Caco-2 (cell line): ENCODE data around the gene ELF4. TPM values are rescaled to one million over a fixed set of nuclear protein-coding genes. Genes with fewer than 3 reads are reported as not detected.

Experiments used
- BruUV-seq: library from RNA; stranded (reverse); fragments of 400-500 nt; replicated peaks from 2 replicates; lab custom pipeline; 2021; lab: Mats Ljungman, UMichigan
- CTCF ChIA-PET: fragments of 300-600 bp; sonication (Branson Sonifier 250); formaldehyde crosslinking; loops from one replicate; lab custom pipeline; 2022; ENCODE audit warnings: antibody characterized with exemption; lab: Charles Lee
- POLR2A ChIA-PET: fragments of 300-600 bp; sonication (Branson Sonifier 250); formaldehyde crosslinking; loops from one replicate; lab custom pipeline; 2022; ENCODE audit warnings: antibody characterized with exemption; lab: Charles Lee
- DNase-seq, 2 experiments: peaks; one replicate each; pipeline versions ENCODE4 v3.0.0 to v3.0.0-alpha.2; 2020 to 2022
- H3K27me3 ChIP-seq: replicated peaks from 2 replicates; pipeline ENCODE4 v1.6.0; 2011; ENCODE audit warnings: low read length; ENCODE audit not compliant: control insufficient read depth, insufficient read depth
- H3K36me3 ChIP-seq: 2 replicates; pipeline ENCODE4 v1.5.1; 2011; ENCODE audit warnings: low read length; ENCODE audit not compliant: control insufficient read depth, insufficient read depth
- H3K4me1 ChIP-seq: fragments of 250-450 bp; sonication (Bioruptor Pico); 2 replicates; pipeline ENCODE4 v1.5.1; 2020; ENCODE audit warnings: mild to moderate bottlenecking
- H3K4me3 ChIP-seq: 2 replicates; pipeline ENCODE4 v1.5.1; 2011; ENCODE audit warnings: low read depth, mild to moderate bottlenecking, control low read depth, low read length
- H3K9me3 ChIP-seq: fragments of 250-450 bp; sonication (Bioruptor Pico); 2 replicates; pipeline ENCODE4 v1.5.1; 2020; ENCODE audit warnings: mild to moderate bottlenecking, moderate library complexity
- H3K27ac Mint-ChIP-seq: one replicate; pipeline ENCODE4 v1.8.0; 2022; ENCODE audit warnings: mixed read lengths; ENCODE audit not compliant: unreplicated experiment
- H3K27me3 Mint-ChIP-seq: one replicate; pipeline ENCODE4 v1.8.0; 2022; ENCODE audit warnings: mixed read lengths; ENCODE audit not compliant: insufficient read depth, unreplicated experiment
- H3K36me3 Mint-ChIP-seq: one replicate; pipeline ENCODE4 v1.8.0; 2022; ENCODE audit warnings: mild to moderate bottlenecking, mixed read lengths; ENCODE audit not compliant: insufficient read depth, unreplicated experiment
- H3K4me1 Mint-ChIP-seq: one replicate; pipeline ENCODE4 v1.8.0; 2022; ENCODE audit warnings: low read depth, mixed read lengths; ENCODE audit not compliant: unreplicated experiment
- H3K4me3 Mint-ChIP-seq: one replicate; pipeline ENCODE4 v1.8.0; 2022; ENCODE audit warnings: mild to moderate bottlenecking, moderate library complexity, mixed read lengths; ENCODE audit not compliant: unreplicated experiment
- H3K9me3 Mint-ChIP-seq: one replicate; pipeline ENCODE4 v1.8.0; 2022; ENCODE audit warnings: mixed read lengths; ENCODE audit not compliant: unreplicated experiment
- intact Hi-C: fragments of 100-400 bp; cut with micrococcal nuclease; formaldehyde crosslinking; loops from one replicate; pipeline ENCODE4 v1.10.0; 2022; ENCODE audit not compliant: unreplicated experiment
- total RNA-seq: library from RNA; stranded (reverse); gene quantifications from 2 replicates; pipeline ENCODE4 v1.2.3, GENCODE V29; 2022
- TF ChIP-seq, protein P1 (sequence below), 2 experiments: fragments of 200-600 bp in 1 of 2; IDR thresholded peaks; 1 replicate in 1 of 2; 2 replicates in 1 of 2; pipeline versions ENCODE4 v1.5.1 to v1.8.0; 2011 to 2022; ENCODE audit warnings: antibody characterized with exemption in 1 of 2, control low read depth in 1 of 2, inconsistent platforms in 1 of 2, low read depth in 1 of 2, low read length in 1 of 2, mild to moderate bottlenecking in 1 of 2, moderate library complexity in 1 of 2; ENCODE audit not compliant: insufficient read depth in 1 of 2, severe bottlenecking in 1 of 2, unreplicated experiment in 1 of 2

ELF4 gene
- total RNA-seq, 1 experiment from 2014 or later, result 25.3 TPM

DNA sequence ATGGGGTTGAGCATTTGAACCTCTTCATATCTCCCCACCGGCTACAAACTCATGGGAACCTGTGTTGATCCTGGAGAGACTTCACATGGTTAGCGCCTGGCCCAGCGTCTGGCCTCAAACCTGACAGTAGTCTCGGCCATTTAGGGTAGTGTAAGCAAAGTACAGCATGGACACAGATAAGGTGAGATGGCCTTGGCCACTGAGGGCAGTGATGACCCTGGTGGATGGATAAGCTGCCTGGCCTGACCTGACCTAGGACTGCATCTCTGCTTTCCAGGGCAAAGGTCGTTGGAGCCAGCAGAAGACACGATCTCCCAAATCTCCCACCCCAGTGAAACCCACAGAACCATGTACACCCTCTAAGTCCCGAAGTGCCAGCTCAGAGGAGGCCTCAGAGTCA lies 76.1 kb downstream of the ELF4 start:
- ChIA-PET CTCF (no interaction called here), POLR2A (no interaction called here)
- Histone ChIP-seq H3K9me3 (no peaks in the 10 kb centered on the region), H3K36me3 (peaks cover 4% of the 10 kb centered on the region; the same call in 1 of the 2 replicates), H3K4me1 (no peaks in the 10 kb centered on the region), H3K4me3 (no peak overlapping the region), H3K27me3 (no peaks in the 10 kb centered on the region)
- Mint-ChIP-seq H3K36me3 (peaks cover 26% of the 10 kb centered on the region), H3K27me3 (no peaks in the 10 kb centered on the region), H3K9me3 (no peaks in the 10 kb centered on the region), H3K4me3 (no peak overlapping the region), H3K4me1 (no peaks in the 10 kb centered on the region), H3K27ac (no peak overlapping the region)
- no TSS peak for BruUV-seq
- TF ChIP-seq, protein P1, sequence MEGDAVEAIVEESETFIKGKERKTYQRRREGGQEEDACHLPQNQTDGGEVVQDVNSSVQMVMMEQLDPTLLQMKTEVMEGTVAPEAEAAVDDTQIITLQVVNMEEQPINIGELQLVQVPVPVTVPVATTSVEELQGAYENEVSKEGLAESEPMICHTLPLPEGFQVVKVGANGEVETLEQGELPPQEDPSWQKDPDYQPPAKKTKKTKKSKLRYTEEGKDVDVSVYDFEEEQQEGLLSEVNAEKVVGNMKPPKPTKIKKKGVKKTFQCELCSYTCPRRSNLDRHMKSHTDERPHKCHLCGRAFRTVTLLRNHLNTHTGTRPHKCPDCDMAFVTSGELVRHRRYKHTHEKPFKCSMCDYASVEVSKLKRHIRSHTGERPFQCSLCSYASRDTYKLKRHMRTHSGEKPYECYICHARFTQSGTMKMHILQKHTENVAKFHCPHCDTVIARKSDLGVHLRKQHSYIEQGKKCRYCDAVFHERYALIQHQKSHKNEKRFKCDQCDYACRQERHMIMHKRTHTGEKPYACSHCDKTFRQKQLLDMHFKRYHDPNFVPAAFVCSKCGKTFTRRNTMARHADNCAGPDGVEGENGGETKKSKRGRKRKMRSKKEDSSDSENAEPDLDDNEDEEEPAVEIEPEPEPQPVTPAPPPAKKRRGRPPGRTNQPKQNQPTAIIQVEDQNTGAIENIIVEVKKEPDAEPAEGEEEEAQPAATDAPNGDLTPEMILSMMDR (IDR thresholded peaks at IDR 0.05; ENCODE audit: insufficient read depth in 1 of 2, low read depth in 1 of 2, low read length in 1 of 2, severe bottlenecking in 1 of 2, unreplicated experiment in 1 of 2), result no peak
- intact Hi-C loops, result no loop called here
- no peak for DNase-seq

DNA sequence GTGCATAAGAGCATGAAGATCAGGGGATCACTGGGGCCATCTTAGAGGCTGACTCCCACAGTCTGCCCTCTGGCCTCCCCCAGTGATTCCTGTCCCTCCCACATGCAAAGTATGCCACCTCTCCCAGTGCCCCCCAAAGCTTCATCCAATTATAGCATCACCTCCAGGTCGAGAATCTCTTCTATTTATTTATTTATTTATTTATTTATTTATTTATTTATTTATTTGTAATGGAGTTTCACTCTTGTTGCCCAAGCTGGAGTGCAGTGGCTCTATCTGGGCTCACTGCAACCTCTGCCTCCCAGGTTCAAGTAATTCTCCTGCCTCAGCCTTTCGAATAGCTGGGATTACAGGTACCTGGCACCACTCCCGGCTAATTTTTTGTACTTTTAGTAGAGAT lies 77.7 kb downstream of the ELF4 start:
- CTCF ChIA-PET, result no interaction called here
- BruUV-seq, result no TSS peak

DNA sequence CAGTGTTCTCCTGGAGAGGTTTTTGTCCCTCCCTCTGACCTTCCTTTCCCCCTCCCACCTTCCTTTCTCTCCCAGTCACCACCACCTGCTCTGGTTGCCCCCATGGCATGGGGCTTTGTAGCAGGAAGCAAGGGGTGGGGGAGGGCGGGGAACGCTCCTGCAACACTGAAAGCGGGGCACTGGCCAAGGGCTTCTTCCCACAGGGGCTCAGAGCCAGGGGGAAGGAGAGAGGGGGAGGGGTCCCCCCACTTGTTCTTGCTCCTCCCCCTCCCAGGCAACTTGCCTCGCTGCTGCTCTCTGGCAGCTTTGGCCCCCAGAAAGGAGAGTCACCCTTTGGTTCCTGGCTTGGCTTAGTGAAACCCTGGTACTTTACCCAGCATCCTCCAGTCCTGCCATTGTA lies 79.5 kb downstream of the ELF4 start:
- CTCF ChIA-PET, result no interaction called here
- H3K9me3 Mint-ChIP-seq, result no peaks in the 10 kb centered on the region
- no TSS peak for BruUV-seq

More for the DNA sequence above, 77.7 kb downstream of the ELF4 start:
- H3K9me3 Mint-ChIP-seq, result no peaks in the 10 kb centered on the region
- H3K9me3 ChIP-seq, result no peaks in the 10 kb centered on the region
- intact Hi-C loops, result no loop called here
- DNase-seq, result no peak
- H3K27ac Mint-ChIP-seq, result no peak overlapping the region
- H3K4me3 ChIP-seq, result no peak overlapping the region
- POLR2A ChIA-PET, result no interaction called here
- no peaks in the 10 kb centered on the region for H3K27me3 ChIP-seq
- TF ChIP-seq, protein P1 (IDR thresholded peaks at IDR 0.05; ENCODE audit: insufficient read depth in 1 of 2, low read depth in 1 of 2, low read length in 1 of 2, severe bottlenecking in 1 of 2, unreplicated experiment in 1 of 2), result no peak
- no peaks in the 10 kb centered on the region for H3K4me1 Mint-ChIP-seq
- no peak overlapping the region for H3K4me3 Mint-ChIP-seq
- H3K27me3 Mint-ChIP-seq, result no peaks in the 10 kb centered on the region
- peaks cover 31% of the 10 kb centered on the region for H3K36me3 Mint-ChIP-seq
- peaks cover 4% of the 10 kb centered on the region; the same call in 1 of the 2 replicates for H3K36me3 ChIP-seq
- H3K4me1 ChIP-seq, result no peaks in the 10 kb centered on the region

More for the DNA sequence above, 79.5 kb downstream of the ELF4 start:
- Mint-ChIP-seq H3K4me3 (no peak overlapping the region), H3K36me3 (peaks cover 36% of the 10 kb centered on the region), H3K27ac (no peak overlapping the region), H3K27me3 (no peaks in the 10 kb centered on the region), H3K4me1 (no peaks in the 10 kb centered on the region)
- peaks cover 4% of the 10 kb centered on the region; the same call in 1 of the 2 replicates for H3K36me3 ChIP-seq
- TF ChIP-seq, protein P1 (IDR thresholded peaks at IDR 0.05; ENCODE audit: insufficient read depth in 1 of 2, low read depth in 1 of 2, low read length in 1 of 2, severe bottlenecking in 1 of 2, unreplicated experiment in 1 of 2), result no peak
- no peak overlapping the region for H3K4me3 ChIP-seq
- intact Hi-C loops, result no loop called here
- H3K4me1 ChIP-seq, result no peaks in the 10 kb centered on the region
- no peak for DNase-seq
- POLR2A ChIA-PET, result no interaction called here
- H3K27me3 ChIP-seq, result no peaks in the 10 kb centered on the region
- no peaks in the 10 kb centered on the region for H3K9me3 ChIP-seq
